Activated CD8-positive, alpha-beta memory T cell treated with anti-CD3 and anti-CD28 coated beads, Interleukin-2, amount 50 U/mL, for 1 hour (primary cell): Measurements from ENCODE around the gene NUP210L.
"Not testable (repeated sequence)": the region's sequence is repeated elsewhere in the genome, so short reads cannot be mapped to it uniquely, and the experiment has no call there.

Experiments used
- DNase-seq: peaks from one replicate; pipeline ENCODE4 v3.0.0-alpha.2; 2020; ENCODE audit errors: extremely low read depth

Gene NUP210L

DNA sequence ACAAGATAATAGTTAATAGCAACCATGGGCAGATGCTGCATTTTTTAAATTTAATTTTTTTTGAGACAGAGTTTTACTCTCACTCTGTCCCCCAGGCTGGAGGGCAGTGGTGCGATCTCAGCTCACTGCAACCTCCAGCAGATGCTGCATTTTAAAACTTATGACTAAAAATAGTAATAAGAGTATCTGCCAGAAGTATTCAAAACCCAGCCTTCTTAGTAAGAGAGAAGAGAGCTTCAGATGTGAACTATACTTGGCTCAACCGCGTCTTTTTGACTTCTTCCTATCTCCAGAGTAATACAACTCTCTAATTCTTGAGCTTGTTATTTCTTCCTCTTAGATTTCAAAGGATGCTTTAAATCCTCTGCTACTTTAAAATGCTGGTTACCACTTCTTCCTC, 159.7 kb downstream of the NUP210L start:
- no peak for DNase-seq

DNA sequence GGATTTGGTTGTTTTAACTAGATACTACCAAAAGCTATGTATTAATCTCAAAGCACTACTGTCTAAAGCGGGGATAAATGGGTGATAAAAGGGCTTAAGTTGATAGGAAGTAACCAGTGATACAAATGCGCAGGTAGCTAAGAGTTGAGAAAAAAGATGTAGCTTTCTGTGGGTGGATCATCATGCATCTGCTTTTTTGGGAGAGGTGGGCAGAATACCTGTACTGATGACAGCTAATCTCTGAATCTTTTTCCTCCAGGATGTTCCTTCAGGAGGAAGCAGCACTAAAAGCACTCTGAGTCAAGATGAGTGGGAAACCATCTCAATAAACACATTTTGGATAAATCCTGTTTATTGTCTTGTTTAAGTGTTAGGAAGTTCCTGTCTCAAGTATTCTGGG, 163.1 kb downstream of the NUP210L start:
- DNase-seq = no peak

DNA sequence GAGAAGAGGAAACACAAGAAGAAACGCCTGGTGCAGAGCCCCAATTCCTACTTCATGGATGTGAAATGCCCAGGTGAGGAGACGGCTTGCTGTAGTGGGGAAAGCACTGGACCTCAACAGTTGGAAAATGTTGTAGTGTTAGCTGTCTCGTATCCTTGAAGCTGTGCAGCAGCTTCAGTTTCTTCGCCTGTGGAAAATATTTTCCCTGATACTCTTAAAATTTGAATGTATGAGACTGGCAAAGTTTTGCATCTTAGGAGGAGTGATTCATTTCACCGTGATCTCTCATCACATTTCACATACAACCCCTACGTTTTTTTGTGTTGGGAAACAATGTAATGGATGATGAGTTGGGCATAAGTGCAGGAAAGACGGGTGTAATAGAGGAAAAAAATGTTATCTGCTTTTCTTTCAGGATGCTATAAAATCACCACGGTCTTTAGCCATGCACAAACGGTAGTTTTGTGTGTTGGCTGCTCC, 163.7 kb downstream of the NUP210L start:
- no peak for DNase-seq

DNA sequence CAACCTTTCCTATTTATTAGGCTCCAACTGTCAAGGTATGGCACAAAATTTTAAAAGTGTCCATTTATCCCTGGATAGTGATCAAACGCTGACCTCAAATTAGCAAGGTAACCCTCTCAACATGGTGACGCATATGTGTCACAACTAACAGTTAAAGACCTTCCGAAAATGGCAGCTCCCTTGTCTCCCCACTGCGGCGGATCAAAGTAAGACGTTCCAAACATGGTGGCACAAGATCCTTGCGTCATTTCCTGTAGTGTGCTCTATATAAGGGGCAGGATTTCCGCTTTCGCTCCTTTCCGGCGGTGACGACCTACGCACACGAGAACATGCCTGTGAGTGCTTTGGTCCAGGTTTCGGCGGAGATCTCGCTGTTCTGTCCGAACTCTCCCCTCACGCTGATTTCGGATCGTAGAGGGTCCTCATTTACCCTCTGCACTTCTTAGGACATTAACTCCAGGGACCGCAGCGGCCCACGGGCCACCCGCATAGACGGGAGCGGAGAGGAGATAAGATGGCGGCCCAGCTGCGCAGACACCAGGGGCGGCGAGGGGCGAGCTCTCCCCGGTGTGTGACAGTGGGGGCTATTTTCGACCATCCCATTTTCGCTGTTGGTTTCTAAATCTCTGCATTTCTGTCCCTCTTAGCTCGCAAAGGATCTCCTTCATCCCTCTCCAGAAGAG, 164.3 kb downstream of the NUP210L start, which contains the start of gene RPS27:
TSS of gene RPS27 (plus strand) at position 295 of the 683 bp plus-strand sequence. CDS start at position 330, 35 bp downstream.
- DNase-seq = peak; percentile 93

DNA sequence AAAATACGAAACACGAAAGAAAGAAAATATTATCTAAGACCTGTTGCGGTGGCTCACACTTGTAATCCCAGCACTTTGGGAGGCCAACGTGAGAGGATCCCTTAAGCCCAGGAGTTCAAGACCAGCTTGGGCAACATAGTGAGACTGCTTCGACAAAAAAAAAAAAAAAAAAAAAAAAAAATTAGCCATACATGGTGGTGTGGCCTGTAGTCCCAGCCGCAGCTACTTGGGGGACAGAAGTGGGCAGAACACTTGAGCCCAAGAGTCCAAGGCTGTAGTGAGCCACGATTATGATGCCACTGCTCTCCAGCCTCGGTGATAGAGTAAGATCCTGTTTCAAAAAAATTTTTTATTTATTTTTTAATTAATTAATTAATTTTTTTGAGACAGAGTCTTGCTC, 167.3 kb downstream of the NUP210L start:
- no peak for DNase-seq

DNA sequence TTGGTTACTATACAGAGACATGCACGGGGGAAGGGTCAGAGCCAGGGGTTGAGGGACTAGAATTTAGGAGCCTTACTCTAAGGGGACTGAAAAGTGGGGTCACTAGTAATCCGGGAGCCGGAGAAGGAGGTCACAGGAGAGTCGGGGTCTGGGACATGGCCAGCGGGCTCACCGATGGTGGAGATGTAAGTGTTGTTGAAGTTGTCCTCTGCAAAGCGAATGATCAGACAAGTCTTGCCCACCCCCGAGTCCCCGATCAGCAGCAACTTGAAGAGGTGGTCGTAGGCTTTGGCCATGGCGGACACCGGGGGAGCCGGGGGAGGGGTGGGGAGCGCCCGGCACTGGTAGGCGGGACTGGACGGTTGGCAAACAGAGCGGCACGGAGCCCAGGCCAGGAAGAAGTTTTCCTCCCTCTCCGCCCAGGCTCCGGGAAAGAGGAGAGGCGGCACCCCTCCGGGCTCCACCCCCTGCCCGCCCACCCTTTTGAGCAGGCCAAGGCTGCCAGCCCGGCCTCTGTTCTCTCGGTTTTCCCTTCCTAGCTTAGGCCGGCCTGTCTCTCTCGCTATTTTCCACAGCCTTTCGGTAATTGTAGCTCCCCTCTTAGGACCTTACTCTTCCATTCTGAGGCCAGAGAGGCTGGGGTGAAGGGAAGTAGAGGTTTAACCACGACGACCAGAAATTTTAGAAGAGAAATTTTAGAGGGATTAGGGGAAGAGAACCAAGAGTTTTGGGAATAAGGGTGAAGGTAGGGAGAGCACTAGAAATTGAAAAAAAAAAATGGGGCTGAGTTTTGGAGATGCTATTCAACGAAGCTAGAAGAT, 168.7 kb downstream of the NUP210L start, which contains the start of gene RAB13:
TSS of gene RAB13 (minus strand) at position 399 of the 821 bp plus-strand sequence. CDS start at position 296, 103 bp downstream.
- DNase-seq = no peak

DNA sequence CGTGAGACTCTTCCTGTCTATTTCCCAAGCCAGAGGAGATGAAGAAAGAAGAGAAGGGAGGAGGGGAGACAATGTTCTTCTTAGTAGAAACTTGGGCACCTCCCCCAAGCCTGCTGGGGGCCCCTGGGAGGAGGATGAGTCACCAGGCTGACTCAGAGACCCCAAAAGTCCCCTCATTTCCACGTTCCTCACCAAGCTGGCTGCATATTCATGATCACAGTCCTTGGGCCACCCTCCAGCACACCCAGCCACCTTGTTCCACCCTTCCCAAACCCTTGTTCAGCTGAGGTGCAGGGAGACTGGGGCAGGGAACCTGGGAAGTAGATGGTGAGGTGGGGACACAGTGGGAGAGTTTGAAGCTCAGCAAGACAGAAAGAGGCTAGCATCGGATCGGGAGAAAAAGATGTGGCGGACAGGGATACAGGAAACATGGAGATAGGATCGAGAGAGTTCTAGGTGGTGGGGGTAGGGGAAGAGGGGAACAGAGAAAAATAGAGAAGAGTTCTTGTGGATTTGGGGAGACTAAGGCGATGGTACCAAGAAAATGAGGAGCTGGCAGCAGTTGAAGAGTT, 169.4 kb downstream of the NUP210L start:
- no peak for DNase-seq

DNA sequence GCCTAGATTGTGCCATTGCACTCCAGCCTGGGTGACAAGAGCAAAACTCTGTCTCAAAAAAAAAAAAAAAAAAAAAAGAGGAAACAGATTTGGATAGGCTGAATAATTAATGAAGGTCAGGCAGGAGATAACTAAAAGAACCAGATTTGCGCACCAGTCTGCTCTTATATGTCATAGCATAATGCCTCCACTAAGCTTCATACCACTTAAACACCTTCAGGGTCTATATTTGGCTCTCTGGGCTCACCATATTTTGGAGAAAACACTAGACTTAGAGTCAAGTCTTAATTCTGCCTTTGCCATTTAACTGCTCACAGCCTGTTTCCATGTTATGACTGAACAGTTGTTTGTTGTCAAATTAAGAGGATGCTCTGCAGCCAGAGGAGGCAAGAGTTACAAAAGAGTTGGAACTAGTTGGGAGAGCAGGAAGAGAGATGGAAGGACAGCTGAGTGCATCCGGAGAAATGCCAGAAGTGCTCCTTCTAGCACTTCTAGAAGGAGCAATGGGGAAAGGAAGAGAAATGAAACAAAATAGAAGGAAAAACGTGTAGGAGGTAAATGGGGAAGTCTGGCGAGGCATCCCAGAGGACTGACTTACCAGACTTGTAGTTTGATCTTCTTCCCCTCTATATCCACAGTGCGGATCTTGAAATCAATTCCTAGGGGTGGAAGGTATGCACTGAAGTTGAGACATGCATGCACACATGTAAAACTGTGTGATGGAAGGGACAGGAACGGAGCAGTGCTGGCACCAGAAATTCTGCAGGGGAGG, 170.6 kb downstream of the NUP210L start:
- no peak for DNase-seq

DNA sequence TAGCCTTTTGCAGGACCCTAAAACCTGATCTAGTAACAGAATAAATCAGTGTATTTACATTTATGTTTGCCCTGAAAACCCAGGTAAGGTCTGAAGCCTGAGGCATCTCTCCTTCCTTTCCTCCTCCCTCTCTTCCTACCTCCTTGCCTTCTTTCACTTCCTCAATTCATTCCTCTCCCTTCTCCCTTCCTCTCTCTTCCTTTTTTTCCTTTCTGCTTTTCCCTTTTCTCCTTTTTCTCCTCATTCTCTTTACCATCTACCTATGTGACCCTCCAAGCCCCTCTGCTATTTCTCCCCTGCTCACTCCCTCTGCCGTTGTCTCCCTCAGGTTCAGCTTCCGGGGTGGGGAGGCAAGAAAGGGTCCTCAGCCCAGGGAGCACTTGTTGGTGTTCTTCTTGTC, 173.1 kb downstream of the NUP210L start:
- DNase-seq = not testable (repeated sequence)

DNA sequence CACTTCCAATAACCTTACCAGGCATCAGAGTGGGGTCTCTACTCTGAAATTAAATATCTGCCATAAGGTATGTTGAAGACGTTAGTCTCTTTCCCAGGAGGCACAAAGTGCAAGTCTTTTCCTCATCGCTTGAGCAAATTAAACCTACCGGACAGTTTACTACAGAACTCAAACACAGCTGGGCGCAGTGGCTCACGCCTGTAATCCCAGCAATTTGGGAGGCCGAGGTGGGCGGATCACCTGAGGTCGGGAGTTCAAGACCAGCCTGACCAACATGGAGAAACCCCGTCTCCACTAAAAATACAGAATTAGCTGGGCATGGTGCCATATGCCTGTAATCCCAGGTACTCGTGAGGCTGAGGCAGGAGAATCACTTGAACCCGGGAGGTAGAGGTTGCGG, 175.8 kb downstream of the NUP210L start:
- DNase-seq = not testable (repeated sequence)

DNA sequence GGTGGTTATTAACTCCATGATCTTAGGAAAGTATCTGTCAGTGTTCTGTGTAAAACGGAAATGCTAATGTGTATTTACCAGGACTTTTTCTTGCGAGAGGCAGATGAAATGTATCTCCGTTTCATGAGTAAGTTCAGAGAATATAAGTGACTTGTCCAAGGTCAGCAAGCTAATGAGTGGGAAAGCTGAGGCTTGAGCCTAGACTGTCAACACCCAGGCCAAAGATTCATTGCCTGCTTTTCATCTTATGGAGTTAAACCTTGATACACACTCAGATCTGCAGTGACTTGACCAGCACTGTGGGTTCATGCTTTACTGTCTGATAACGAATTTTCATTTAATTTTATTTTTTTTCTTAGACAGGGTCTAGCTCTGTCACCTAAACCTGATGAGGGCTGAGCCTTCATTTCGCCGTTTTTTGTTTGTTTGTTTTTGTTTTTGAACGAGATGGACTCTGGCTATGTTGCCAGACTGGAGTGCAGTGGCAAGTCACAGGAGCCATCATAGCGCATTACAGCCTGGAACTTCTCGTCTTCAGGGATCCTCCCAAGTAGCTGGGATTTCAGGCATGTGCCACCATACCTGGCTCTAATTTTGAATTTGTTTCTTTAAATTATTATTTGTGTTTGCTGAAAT, 176.5 kb downstream of the NUP210L start:
- no peak for DNase-seq

DNA sequence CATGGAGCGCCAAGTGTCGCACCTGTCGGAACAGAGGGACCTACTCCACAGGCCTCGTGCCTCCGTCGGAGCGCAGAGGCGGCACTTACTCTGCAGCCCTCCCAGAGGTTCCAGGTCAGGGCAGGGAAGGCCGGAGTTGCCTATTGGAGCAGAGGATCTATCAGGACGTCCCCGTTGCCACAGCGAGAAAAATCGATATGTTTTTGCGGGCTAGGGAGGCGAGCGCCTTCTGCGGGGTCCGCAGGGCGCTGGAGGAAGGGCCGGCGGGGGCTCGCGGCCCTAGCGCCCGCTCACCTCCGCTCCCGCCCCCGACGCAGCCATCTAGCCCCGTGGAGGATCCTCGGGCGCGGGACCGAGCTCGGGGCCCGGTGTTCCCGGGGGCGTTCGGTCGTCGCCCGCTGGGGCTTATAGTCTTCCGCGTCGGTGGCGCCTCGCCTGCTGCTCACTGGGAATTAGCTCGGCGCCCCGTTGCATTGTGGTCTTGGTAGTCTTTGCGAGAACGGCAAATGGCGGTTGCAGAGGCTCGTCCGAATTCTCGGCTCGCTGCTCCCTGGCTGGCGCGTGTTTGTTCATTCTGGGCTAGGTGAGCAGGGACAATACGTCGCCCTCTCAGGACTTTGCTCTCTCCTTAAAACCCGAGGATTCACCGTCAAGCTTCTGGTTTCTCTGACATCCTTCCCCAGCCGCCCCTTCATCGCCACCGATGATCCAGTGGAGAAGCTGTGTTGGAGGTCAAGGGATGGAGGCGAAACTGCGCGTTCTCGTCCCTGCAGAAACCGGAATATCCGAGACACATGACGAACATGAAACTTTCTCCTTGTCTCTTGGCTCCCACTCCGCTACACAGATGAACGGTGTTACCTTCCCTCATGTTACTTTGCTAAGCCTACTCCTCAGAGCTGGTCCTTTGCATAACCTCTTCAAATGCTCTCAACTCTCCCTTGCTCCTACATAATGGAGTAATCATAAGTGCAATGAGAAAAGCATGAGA, 177.3 kb downstream of the NUP210L start, which contains the start of gene JTB:
TSS of gene JTB (minus strand) at position 425 of the 991 bp plus-strand sequence. CDS start at position 3, 422 bp downstream.
- peak; percentile 58 for DNase-seq

DNA sequence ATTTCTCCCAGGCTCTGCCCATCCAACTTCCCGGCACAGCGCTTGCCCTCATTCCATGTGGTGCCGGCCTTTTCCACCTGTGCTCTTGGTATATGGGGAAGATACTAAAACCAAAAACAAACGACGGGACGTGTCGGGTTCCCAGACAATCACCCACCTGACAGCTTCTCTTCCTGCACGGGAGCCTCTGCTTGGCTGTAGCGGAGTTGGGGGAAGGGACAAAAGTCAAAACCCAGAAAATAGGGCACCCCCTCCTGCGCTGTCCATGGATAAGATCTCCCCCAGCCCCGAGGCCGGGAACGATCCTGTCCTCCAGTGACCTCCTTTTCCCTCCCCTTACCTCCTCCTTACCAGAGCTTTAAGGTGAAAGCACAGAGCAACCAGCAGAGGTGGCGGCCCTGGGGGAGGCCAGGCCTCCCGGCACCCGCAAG, 178.0 kb downstream of the NUP210L start:
- DNase-seq = no peak

DNA sequence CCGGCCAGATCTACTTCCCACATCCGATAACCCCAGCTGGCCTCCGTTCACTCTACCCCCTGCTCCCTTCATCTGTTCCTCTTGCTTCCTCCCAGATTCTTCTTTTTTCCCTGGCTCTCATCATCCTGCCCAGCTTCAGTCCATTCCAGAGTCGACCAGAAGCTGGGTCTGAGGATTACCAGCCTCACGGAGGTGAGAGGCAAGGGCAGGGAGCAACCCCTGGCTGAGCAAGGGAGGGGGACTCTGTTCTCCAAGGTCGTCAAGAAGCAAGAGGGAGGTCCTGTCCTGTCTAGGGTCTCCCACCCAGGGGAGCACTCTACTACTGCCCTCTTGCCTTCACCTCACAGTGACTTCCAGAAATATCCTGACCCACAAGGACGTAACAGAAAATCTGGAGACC, 181.3 kb downstream of the NUP210L start:
- DNase-seq = no peak

DNA sequence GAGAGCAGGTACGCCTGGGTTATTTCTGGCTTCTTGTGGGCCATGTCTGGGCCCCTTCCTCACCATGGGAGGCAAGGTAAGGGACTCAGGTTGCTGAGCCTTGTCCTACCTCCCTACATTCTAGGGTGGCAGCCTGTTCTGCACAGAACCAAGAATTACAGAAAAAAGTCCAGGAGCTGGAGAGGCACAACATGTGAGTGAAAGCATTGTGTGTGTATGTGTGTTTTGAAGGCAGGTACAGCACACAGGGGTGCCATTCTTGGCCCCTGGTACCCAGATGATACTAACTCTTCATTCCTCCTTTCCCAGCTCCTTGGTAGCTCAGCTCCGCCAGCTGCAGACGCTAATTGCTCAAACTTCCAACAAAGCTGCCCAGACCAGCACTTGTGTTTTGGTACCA, 181.8 kb downstream of the NUP210L start:
- DNase-seq = no peak

DNA sequence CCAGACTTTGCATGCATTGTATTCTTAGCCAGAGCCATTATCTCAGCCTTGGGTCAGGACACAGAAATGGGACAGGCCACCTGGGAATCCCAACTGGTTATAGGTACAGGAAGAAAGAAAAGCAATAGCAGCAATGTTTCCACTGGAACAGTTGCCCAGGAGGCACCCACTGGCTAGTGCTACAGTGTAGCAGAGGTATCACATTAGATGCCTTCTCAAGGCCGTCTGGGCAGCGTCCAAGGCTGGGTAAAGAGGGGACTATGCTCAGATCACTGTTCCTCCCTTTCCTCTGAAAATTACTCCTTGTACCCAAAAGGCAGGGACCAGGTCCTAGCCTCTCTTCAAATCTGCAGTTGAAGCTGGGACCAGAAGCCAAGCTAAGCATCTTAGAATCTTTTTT, 184.5 kb downstream of the NUP210L start:
- no peak for DNase-seq

DNA sequence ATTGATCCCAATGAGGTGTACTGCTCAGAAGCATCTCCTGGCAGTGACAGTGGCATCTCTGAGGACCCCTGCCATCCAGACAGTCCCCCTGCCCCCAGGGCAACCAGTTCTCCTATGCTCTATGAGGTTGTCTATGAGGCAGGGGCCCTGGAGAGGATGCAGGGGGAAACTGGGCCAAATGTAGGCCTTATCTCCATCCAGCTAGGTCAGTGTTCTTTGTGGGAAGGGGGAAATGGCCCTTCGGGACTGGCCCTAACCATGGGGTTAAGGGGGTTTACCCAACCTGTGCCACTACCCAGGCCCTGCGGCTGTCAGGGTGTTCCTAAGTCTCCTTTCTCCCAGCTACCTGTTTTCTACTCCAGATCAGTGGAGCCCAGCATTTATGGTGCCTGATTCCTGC, 185.9 kb downstream of the NUP210L start:
- no peak for DNase-seq

DNA sequence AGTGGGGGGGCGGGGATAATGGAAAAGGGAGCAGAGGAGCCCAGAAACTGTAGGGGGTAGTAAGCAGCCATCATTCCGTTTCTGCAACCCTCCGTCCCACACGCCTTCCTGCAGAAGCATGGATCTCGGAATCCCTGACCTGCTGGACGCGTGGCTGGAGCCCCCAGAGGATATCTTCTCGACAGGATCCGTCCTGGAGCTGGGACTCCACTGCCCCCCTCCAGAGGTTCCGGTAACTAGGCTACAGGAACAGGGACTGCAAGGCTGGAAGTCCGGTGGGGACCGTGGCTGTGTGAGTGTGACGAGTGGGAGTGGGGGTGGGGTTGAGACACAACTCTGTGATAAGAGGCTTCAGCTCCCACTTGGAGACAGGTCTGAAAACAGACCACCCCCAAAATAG, 186.5 kb downstream of the NUP210L start:
- DNase-seq = no peak

DNA sequence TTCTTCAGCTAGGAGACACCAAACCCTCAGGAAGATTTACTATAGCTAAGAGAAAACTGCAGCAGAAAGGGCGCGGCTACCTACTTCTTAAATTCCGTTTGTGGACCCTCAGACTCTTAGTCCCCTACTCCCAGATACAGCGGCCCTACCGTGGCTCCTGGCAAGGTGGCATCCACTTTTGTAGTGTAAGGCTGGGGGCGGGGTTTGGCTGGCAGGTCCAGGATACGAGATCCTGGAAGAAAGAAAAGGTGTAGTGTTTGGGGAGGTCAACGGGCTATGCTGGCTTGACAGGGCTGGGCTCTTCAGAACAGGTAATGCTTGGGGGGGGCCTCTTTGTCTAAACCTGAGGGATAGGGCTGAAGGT, 186.9 kb downstream of the NUP210L start:
- DNase-seq = no peak
